SK-N-SH treated with all-trans-retinoic acid at 6 μM for 48 hours (cell line): ENCODE measurements around the gene CENPU.

Experiments used
- ATAC-seq: fragments of 200-7000 bp; cut with Tn5 transposase; 3 replicates; pipeline ENCODE4 v1.9.1; 2020; ENCODE audit warnings: mild to moderate bottlenecking, moderate library complexity
- ARNTL ChIP-seq: fragments of 450-650 bp; formaldehyde crosslinking; IDR thresholded peaks from 2 replicates; pipeline ENCODE4 v1.5.0; 2020; ENCODE audit warnings: low read depth, mild to moderate bottlenecking, moderate library complexity, borderline replicate concordance
- BACH2 ChIP-seq: fragments of 250-450 bp; sonication (Bioruptor Pico); IDR thresholded peaks from 2 replicates; pipeline ENCODE4 v1.9.0; 2021; ENCODE audit warnings: mild to moderate bottlenecking, borderline replicate concordance
- CSDC2 ChIP-seq: fragments of 250-450 bp; sonication (Bioruptor Pico); IDR thresholded peaks from 2 replicates; pipeline ENCODE4 v1.5.0; 2020; ENCODE audit warnings: mild to moderate bottlenecking, moderate library complexity
- ESRRG ChIP-seq: fragments of 250-450 bp; sonication (Bioruptor Pico); IDR thresholded peaks from 2 replicates; pipeline ENCODE4 v1.6.1; 2021; ENCODE audit warnings: mild to moderate bottlenecking
- GLIS3 ChIP-seq: fragments of 250-450 bp; sonication (Bioruptor Pico); IDR thresholded peaks from 2 replicates; pipeline ENCODE4 v1.5.0; 2020; ENCODE audit warnings: mild to moderate bottlenecking, moderate library complexity
- ISL1 ChIP-seq: fragments of 250-450 bp; sonication (Bioruptor Pico); IDR thresholded peaks from 2 replicates; pipeline ENCODE4 v2.1.2; 2022; ENCODE audit warnings: mild to moderate bottlenecking, moderate library complexity
- PATZ1 ChIP-seq: fragments of 250-450 bp; sonication (Bioruptor Pico); IDR thresholded peaks from 2 replicates; pipeline ENCODE4 v1.8.0; 2020; ENCODE audit warnings: mild to moderate bottlenecking, moderate library complexity, borderline replicate concordance
- PPARA ChIP-seq: fragments of 250-450 bp; sonication (Bioruptor Pico); IDR thresholded peaks from 2 replicates; pipeline ENCODE4 v1.5.0; 2020; ENCODE audit warnings: mild to moderate bottlenecking, borderline replicate concordance
- RARB ChIP-seq: fragments of 250-450 bp; sonication (Bioruptor Pico); IDR thresholded peaks from 2 replicates; pipeline ENCODE4 v1.8.0; 2021; ENCODE audit warnings: mild to moderate bottlenecking, moderate library complexity
- SNAI2 ChIP-seq: fragments of 250-450 bp; sonication (Bioruptor Pico); IDR thresholded peaks from 2 replicates; pipeline ENCODE4 v1.5.0; 2020; ENCODE audit warnings: mild to moderate bottlenecking, moderate library complexity
- TCF4 ChIP-seq: fragments of 250-450 bp; sonication (Bioruptor Pico); IDR thresholded peaks from 2 replicates; pipeline ENCODE4 v1.8.0; 2021; ENCODE audit warnings: mild to moderate bottlenecking, moderate library complexity, borderline replicate concordance
- TOX ChIP-seq: fragments of 250-450 bp; sonication (Bioruptor Pico); IDR thresholded peaks from 2 replicates; pipeline ENCODE4 v1.8.0; 2021; ENCODE audit warnings: mild to moderate bottlenecking, moderate library complexity, borderline replicate concordance
- TSHZ2 ChIP-seq: fragments of 250-450 bp; sonication (Bioruptor Pico); IDR thresholded peaks from 2 replicates; pipeline ENCODE4 v1.5.0; 2020; ENCODE audit warnings: mild to moderate bottlenecking, moderate library complexity
- ZC3H10 ChIP-seq: fragments of 250-450 bp; sonication (Bioruptor Pico); IDR thresholded peaks from 2 replicates; pipeline ENCODE4 v1.5.1; 2021; ENCODE audit warnings: mild to moderate bottlenecking, moderate library complexity
- ZFP3 ChIP-seq: fragments of 250-450 bp; sonication (Bioruptor Pico); IDR thresholded peaks from 2 replicates; pipeline ENCODE4 v1.5.0; 2020; ENCODE audit warnings: mild to moderate bottlenecking, moderate library complexity
- ZFP30 ChIP-seq: fragments of 450-650 bp; formaldehyde crosslinking; IDR thresholded peaks from 2 replicates; pipeline ENCODE4 v1.5.0; 2022; ENCODE audit warnings: mild to moderate bottlenecking, moderate library complexity
- ZNF565 ChIP-seq: fragments of 450-650 bp; formaldehyde crosslinking; conservative IDR thresholded peaks from 2 replicates; pipeline ENCODE4 v1.5.0; 2020; ENCODE audit warnings: low read depth, mild to moderate bottlenecking, moderate library complexity
- ZNF70 ChIP-seq: fragments of 450-650 bp; formaldehyde crosslinking; IDR thresholded peaks from 2 replicates; pipeline ENCODE4 v1.5.0; 2020; ENCODE audit warnings: mild to moderate bottlenecking, moderate library complexity
- ZNF8 ChIP-seq: fragments of 450-650 bp; formaldehyde crosslinking; IDR thresholded peaks from 2 replicates; pipeline ENCODE4 v1.5.0; 2020; ENCODE audit warnings: mild to moderate bottlenecking, moderate library complexity
- TF ChIP-seq, protein P1 (sequence below): fragments of 250-450 bp; sonication (Bioruptor Pico); IDR thresholded peaks from 2 replicates; pipeline ENCODE4 v1.5.1; 2021; ENCODE audit warnings: mild to moderate bottlenecking, moderate library complexity
- TF ChIP-seq, protein P2 (sequence below): fragments of 250-450 bp; sonication (Bioruptor Pico); IDR thresholded peaks from 2 replicates; pipeline ENCODE4 v1.5.1; 2020; ENCODE audit warnings: low read depth, mild to moderate bottlenecking, moderate library complexity

The CENPU gene

DNA sequence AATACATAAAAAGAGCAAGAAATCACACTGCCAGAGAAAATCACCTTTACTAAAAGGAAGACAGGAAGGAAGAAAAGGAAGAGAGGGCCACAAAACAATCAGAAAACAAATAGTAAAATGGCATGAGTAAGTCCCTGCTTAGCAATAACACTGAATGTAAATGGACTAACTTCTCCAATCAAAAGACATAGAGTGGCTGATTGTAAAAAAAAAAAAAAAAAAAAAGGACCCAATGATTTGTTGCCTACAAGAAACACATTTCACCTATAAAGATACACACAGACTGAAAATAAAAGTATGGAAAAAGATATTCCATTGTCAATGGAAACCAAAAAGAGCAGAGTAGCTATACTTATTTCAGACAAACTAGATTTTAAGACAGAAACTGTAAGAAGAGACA, 12.6 kb downstream of the CENPU start (continued):
- TF ChIP-seq PATZ1 (CRISPR knock-in tag) (no peak), RARB (CRISPR knock-in tag) (no peak), ISL1 (no peak), CSDC2 (CRISPR knock-in tag) (no peak), ZC3H10 (CRISPR knock-in tag) (no peak), SNAI2 (CRISPR knock-in tag) (no peak)
- TF ChIP-seq, all 23 proteins: peak for 0

- no peak for TF ChIP-seq RARB (CRISPR knock-in tag)
- TF ChIP-seq SNAI2 (CRISPR knock-in tag), result no peak
- TF ChIP-seq PPARA (CRISPR knock-in tag), result no peak
- no peak for TF ChIP-seq CSDC2 (CRISPR knock-in tag)
- no peak for TF ChIP-seq TSHZ2 (CRISPR knock-in tag)
- no peak for TF ChIP-seq ZNF70
- TF ChIP-seq TOX (CRISPR knock-in tag), result no peak
- TF ChIP-seq TCF4 (CRISPR knock-in tag), result no peak
- TF ChIP-seq, protein P1, sequence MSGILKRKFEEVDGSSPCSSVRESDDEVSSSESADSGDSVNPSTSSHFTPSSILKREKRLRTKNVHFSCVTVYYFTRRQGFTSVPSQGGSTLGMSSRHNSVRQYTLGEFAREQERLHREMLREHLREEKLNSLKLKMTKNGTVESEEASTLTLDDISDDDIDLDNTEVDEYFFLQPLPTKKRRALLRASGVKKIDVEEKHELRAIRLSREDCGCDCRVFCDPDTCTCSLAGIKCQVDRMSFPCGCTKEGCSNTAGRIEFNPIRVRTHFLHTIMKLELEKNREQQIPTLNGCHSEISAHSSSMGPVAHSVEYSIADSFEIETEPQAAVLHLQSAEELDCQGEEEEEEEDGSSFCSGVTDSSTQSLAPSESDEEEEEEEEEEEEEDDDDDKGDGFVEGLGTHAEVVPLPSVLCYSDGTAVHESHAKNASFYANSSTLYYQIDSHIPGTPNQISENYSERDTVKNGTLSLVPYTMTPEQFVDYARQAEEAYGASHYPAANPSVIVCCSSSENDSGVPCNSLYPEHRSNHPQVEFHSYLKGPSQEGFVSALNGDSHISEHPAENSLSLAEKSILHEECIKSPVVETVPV (CRISPR knock-in tag), result no peak
- TF ChIP-seq ZC3H10 (CRISPR knock-in tag), result no peak
- no peak for TF ChIP-seq GLIS3 (CRISPR knock-in tag)
- no peak for ATAC-seq
Observed at GRCh38 chr4:184719407-184719806, 14.5 kb downstream of the CENPU start.

- TF ChIP-seq ARNTL (CRISPR knock-in tag) (no peak), CSDC2 (CRISPR knock-in tag) (no peak), BACH2 (CRISPR knock-in tag) (no peak), ZNF8 (no peak), ZFP30 (no peak), PATZ1 (CRISPR knock-in tag) (no peak), ESRRG (CRISPR knock-in tag) (no peak), TSHZ2 (CRISPR knock-in tag) (no peak), ISL1 (no peak), ZNF565 (CRISPR knock-in tag) (no peak), GLIS3 (CRISPR knock-in tag) (no peak), RARB (CRISPR knock-in tag) (no peak), ZC3H10 (CRISPR knock-in tag) (no peak), ZFP3 (CRISPR knock-in tag) (no peak), PPARA (CRISPR knock-in tag) (no peak)
- TF ChIP-seq, protein P2, sequence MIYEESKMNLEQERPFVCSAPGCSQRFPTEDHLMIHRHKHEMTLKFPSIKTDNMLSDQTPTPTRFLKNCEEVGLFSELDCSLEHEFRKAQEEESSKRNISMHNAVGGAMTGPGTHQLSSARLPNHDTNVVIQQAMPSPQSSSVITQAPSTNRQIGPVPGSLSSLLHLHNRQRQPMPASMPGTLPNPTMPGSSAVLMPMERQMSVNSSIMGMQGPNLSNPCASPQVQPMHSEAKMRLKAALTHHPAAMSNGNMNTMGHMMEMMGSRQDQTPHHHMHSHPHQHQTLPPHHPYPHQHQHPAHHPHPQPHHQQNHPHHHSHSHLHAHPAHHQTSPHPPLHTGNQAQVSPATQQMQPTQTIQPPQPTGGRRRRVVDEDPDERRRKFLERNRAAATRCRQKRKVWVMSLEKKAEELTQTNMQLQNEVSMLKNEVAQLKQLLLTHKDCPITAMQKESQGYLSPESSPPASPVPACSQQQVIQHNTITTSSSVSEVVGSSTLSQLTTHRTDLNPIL (CRISPR knock-in tag), result no peak
- ATAC-seq, result no peak
Observed at GRCh38 chr4:184715526-184715925, 18.4 kb downstream of the CENPU start.
